HG02763 (cell line): Measurements from ENCODE around the gene CTNNBIP1.

Experiments
- ATAC-seq: cut with Tn5 transposase; IDR thresholded peaks from one replicate; pipeline ENCODE4 v1.9.1; 2021; ENCODE audit warnings: mild to moderate bottlenecking, moderate library complexity; ENCODE audit not compliant: unreplicated experiment

Gene CTNNBIP1

DNA sequence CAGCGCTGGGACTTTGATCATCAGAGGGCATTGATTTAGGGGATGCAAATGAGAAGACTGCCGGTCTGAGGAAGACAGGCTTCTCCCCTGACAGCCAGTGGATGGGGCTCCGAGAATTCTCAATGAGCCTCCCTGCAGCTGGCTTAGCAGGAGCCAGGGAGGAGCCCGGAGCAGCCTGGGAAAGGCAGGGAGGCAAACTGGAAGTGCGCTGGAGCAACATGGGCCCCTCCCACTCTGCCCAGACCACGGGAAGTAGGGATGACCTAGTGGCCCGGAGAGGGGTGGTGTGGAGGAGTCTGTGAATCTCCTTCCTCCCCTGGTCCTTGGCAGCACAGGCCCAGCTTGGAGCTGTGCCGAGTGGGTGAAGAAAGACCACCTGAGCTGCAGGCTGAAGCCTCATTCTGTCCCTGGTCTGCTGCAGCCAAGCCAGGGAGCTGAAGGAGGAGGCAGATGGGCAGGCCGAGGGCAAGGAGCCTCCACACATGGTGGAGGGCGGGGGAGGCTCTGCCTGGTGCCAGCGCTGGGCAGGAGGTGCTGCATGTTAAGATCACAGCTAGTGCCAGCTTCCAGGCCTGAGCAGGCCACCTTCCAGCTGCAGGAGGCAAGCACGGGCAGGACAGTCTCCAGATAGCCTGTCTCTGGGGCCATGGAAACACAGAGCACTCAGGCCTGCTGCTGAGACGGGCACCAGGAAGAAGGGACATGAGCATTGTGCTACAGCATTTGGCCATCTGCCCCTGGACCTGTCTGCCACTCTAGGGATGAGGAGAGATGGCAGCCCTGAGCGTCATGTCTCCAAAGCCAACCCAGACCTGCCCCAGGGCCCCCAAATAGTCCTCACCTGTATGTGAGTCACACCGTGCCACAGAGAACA is 74.1 kb downstream of the CTNNBIP1 start:
- ATAC-seq = no peak

DNA sequence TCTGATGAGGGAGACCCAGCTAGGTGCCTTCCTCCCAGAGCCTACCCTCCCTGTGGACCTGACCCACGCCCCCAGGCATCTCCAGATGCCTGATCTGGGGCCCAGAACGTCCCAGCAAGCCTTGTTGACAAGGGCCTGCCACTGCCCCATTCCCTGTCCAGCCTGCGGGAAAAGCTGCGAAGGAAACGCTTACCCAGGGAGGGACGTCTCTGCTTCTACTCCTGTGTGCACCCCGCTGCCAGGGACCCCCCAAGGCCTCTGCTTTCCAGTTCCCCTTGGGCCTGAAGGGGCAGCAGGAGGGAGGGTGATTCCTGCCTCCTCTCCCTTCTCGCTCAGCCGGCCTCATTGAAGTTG is 74.7 kb downstream of the CTNNBIP1 start:
- no peak for ATAC-seq

GRCh38 chr1:9833632-9834031 is 76.4 kb downstream of the CTNNBIP1 start:
- no peak for ATAC-seq

DNA sequence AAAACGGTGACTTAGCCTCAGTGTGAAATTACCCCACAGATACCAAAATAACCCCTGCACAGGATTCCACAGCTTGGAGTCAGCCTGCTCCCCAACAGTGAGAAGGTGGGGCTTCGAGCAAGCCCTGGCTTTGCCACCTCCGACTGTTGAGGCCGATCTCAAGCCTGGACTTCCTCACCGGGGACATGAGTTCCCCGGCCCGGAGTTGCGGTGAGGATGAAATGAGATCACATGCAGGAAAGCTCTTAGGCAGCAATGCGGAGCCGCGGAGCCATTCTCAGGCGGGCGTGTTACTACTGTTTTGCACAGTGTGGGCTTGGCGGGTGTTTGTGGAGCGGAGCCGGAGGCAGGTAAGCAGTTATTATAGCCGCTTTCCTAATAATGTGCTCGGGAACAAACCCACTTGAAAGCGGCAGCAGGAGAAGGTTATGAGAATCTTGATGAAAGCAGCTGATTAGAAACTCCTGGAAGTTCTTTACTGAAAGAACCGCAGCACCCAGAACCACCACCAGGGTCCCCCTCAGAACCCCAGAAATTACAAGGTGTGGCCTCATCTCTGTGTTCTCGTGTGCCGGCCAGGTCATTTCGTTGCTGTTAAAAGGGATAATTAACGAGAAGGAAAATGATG is 82.4 kb downstream of the CTNNBIP1 start:
- ATAC-seq = no peak

DNA sequence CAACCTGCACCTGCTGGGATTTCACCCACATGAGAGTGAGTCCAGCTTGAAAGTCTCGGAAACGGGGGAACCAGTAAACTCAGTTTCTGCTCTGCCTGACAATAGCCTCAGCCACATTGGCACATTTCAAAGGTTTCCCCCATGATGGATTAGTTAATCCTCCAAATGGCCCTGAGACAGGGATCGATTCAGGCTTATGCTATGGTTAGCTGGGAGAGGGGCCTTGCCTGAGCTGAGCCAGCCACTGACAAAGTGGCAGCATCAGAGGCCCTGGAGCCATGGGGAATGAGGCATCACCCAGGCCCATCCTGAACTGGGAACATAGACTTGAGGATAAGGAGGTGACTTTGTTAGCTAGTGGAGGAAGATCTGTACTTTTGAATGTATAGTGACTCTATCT is 83.5 kb downstream of the CTNNBIP1 start:
- ATAC-seq = no peak

DNA sequence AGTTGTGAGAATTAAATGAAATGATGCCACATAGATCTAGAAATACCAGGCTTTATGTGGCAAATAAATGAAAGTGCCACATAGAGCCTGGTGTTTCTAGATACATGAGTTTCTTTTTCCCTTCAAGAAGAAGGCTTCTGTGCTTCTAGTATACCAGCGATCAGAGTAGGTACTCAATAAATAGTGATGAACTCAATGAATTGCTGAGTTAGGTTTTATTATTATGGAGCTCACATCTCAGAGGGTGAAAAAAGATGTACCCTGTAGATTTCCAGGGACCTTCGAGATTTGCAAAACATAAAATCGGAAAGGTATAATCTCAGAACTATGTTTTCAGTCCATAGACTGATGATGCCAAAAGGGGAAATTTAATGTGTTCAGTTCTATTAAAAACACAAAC is 84.0 kb downstream of the CTNNBIP1 start:
- ATAC-seq = no peak

- no peak for ATAC-seq
Measured at GRCh38 chr1:9825093-9826074, 84.7 kb downstream of the CTNNBIP1 start.

DNA sequence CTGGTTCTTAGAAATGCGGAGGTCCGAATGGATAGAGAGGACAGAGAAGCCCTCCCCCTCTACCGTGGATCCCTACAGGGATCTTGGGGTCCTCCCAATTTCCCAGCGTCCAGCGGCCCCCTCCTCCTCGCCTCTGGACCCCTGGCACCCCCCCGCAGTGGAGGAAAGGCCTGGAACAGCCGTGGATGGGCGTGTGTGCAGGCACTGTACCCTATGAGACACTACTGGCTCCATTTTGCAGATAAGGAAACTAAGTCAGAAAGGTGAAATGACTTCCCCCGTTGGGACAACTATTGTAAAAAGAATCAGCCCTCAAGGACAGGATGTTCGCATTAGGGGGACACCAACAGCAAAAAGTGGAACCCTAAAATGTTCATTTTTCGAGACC is 85.4 kb downstream of the CTNNBIP1 start:
- ATAC-seq = no peak

DNA sequence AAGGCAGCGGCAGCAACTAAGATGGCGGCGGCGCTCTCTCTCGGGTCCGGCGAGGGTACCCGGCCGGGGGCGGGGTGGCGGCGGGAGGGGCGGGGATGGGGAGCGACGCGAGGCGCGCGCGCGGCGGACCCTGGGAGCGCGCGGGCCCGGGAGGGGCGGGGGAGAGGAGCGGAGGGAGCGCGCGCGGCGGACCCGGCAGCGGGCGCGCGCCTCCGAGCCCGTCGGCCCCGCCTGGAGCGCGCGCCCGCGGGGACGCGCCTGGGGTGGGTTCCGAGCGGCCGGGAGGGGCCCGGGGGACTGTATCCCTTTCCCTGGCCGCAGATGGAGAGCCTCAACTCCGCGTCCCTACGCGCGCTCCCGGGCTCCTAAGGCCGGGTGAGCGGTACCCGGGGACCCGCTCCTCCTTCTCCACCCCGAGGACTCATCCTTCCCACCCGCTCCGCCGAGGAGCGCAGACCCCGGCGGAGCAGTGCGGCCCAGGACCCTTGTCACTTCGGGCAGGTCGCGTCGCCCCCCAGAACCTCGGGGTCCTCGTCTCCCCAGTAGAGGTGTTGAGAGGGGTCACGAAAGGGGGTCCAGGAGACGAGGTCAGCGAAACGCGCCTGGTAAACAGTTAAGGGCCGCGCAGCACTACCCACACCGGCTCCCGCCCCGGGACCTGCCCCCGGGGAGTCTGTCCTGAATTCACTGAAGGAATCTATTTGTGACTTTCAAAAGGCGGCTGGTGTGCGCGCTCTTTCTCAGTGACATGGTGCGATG is 85.9 kb downstream of the CTNNBIP1 start, which contains the start of gene CLSTN1:
Gene CLSTN1, minus strand, starts transcription at position 23 of the 759 bp plus-strand sequence. CDS start 232 bp downstream, outside the sequence.
- peak; percentile 68 for ATAC-seq

DNA sequence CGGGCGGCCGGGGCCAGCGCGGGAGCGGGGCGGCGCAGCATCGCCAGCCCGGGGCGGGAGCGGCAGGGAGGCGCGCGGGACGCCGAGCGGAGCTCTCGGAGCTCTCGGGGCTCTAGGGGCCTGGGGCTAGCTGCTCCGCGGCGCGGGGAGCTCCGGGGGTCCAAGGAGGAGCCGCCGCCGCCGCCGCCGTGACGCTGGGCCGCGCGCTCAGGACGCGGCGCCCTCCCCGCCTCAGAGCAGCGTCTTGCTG is 86.5 kb downstream of the CTNNBIP1 start:
- peak; percentile 25 for ATAC-seq

DNA sequence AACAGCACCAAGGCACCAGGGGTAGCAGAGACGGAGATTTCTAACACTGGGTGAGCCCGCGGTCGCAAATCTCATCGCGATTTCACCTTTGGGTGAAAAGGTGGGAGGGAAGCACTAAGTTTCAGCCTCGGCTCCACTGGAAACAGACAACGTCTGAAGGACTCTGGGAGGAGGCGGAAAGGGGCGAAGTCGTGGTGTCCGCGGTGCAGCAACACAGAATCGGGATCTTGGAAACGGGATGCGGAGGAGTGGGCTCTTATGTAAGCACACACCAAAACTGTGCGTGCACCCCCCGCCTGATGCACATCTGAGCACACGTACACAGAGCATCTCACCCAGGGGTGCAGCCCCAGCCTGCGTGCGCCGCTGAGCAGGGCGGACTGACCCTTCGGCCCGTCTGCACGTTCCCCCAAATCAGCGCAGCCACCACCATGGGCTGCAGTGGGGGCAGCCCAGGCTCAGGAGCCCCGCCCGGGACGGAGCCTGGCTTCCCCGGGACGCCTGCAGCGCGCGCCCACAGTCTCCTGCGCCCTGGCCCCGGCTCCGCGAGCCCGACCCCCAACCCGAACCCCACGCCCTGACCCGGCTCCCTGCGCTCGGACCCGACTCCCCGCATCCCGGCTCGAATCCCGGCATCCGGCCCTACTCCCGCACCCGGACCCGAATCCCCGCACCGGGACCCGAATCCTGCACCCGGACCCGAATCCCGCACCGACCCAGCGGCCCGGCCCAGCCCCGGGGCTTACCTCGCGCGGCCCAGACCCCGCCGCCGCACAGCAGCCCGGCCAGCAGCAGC is 87.0 kb downstream of the CTNNBIP1 start:
- peak; percentile 11 for ATAC-seq

DNA sequence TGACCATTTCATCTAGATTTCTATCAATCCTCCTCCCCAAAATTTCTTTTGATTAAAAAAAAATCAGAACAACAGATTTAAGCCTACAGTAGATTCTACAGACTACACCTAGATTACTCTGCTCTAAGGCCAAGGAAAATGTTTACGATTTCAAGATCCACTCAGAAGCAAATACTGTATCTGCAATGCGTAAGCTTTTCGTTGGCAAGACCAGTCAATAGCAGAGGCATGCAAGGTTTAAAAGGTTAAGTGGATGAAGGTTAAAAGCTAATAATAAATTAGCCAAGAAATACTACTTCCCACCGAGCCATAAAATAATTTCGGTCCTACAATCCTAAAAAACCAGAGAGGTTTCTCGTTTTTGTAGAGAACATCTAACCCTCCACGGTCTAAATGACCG is 87.6 kb downstream of the CTNNBIP1 start:
- ATAC-seq = no peak

- ATAC-seq = no peak
Measured at GRCh38 chr1:9821710-9822109, 88.4 kb downstream of the CTNNBIP1 start.

DNA sequence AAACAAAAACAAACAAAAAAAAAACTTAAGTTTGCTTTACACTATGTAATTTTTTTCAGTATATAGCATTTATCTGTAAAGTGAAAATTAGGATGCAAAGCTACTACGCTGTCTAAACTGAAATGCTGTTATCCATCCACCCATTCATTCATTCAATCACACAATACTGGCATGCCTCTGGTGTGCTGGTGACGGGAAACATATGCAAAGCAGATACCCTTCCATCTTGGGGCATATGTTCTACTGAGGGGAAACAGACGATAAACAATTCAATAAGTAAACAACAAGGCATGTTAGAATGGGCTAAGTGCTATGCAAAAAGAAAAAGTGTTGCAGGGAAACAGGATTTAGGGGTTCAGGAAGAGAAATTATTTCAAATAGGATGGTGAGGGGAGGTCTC is 89.5 kb downstream of the CTNNBIP1 start:
- ATAC-seq = no peak

DNA sequence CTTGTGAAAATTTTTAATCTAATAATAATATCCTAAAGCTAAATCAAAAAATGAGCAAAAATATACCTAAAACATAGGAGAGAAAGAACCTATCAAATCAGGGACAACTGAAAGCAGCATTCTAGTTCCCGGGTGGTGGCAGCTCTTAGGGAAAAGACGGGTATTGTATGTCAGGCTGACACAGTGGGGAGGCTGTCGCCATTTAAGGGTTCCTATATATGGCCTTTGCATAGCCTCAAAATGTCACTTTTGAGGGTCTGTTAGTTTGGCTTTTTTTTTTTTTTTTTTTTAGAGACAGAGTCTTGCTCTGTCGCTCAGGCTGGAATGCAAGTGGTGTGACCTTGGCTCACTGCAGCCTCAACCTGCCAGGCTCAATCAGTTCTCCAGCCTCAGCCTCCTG is 92.3 kb downstream of the CTNNBIP1 start:
- no peak for ATAC-seq

GRCh38 chr1:9816199-9816598 is 93.9 kb downstream of the CTNNBIP1 start:
- ATAC-seq = no peak

DNA sequence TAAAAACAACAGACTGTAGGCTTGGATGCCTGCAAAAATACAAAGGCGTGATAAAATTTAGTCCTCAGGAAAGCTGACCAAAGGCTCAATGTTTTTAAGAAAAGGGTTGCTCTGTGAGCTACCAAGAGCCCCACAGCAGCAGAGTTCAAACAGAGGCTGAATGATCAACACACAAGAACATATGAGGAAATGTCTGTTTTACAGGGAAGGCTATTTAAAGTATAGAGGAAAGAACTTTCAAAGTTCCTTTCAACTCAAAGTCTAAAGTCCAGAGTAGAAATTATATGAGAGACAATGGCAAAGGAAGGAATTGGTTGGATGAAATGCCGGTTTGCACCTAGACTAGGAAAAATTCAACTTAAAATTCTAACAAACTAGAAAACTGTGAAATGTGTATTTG is 94.9 kb downstream of the CTNNBIP1 start:
- ATAC-seq = no peak

- ATAC-seq = no peak
Measured at GRCh38 chr1:9814619-9815018, 95.5 kb downstream of the CTNNBIP1 start.

DNA sequence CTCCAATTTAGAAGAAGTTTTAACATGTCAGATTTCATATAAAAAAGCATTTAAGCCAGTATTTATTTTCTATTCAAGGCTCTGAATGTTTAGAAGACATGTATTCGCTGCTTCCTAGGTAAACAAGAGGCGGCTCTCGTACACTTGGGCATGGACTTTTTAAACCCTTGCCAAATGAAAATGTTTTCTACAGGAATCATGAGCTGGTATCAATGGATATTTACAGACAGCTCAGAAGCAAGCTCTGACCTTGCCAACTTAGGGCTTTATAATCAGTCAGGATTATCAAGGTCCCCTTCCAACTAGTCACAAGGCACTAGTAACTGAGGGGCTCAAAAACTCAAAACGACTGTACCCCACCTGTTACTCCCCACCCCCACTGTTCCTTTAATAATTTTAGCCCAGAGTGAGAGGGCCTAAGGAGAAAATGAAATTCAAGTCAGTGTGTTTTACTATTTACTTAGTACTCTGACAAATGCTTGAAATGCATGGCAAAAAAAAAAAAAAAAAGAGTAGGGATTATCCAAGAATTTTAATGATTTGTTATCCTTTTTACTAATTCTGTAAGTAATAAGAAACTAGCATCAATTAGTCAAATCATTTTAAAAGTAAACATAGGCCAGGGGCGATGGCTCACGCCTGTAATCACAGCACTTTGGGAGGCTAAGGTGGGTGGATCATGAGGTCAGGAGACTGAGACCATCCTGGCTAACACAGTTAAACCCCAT is 98.7 kb downstream of the CTNNBIP1 start:
- no peak for ATAC-seq
